GM06990 (cell line): ENCODE data around the gene NPAS2.

Experiments used
- DNase-seq: peaks from one replicate; pipeline ENCODE4 v3.0.0-alpha.2; 2011; ENCODE audit not compliant: insufficient read length; ENCODE audit errors: extremely low read depth
- H3K27me3 ChIP-seq: replicated peaks from 2 replicates; pipeline ENCODE4 v1.6.0; 2011; ENCODE audit warnings: low read length; ENCODE audit not compliant: control insufficient read depth, insufficient read depth
- H3K36me3 ChIP-seq: 2 replicates; pipeline ENCODE4 v1.5.1; 2011; ENCODE audit warnings: low read length; ENCODE audit not compliant: control insufficient read depth, insufficient read depth
- H3K4me3 ChIP-seq: replicated peaks from 2 replicates; pipeline ENCODE4 v1.5.1; 2011; ENCODE audit warnings: low read depth, mild to moderate bottlenecking, control low read depth, low read length
- CTCF ChIP-seq: IDR thresholded peaks from 2 replicates; pipeline ENCODE4 v1.5.1; 2011; ENCODE audit warnings: low read length, control low read depth, mild to moderate bottlenecking, inconsistent platforms; ENCODE audit not compliant: insufficient read depth, poor library complexity, severe bottlenecking

NPAS2 gene

GRCh38 chr2:100976645-100977391 lies 156.9 kb downstream of the NPAS2 start:
- Histone ChIP-seq H3K36me3 (no peaks in the 10 kb centered on the region), H3K27me3 (peaks cover 2% of the 10 kb centered on the region; the same call in 1 of the 2 replicates), H3K4me3 (no peak overlapping the region)
- DNase-seq = peak; percentile 51
- no peak for TF ChIP-seq CTCF

DNA sequence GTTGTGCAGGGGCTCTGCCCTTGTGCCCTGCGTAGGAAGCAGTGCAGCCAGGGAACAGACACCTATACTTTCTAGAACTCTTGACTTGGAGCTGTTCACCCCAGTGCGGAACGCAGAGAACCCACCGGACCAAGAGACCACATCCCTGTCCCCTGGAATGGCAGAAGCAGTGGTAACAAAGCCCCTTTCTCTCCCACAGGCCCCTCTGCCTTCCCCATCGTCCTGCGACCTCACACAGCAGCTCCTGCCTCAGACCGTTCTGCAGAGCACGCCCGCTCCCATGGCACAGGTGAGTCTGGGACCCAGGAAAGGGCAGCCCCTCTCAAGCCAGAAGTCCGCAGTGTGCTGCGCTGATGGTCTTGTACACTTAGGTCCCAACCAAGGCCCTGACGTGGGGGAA lies 157.6 kb downstream of the NPAS2 start:
- H3K36me3 ChIP-seq = no peaks in the 10 kb centered on the region
- no peaks in the 10 kb centered on the region for H3K27me3 ChIP-seq
- TF ChIP-seq CTCF = no peak
- no peak for DNase-seq
- H3K4me3 ChIP-seq = no peak overlapping the region

- Histone ChIP-seq H3K27me3 (no peaks in the 10 kb centered on the region), H3K36me3 (no peaks in the 10 kb centered on the region), H3K4me3 (no peak overlapping the region)
- no peak for TF ChIP-seq CTCF
- DNase-seq = no peak
Observed at GRCh38 chr2:100978582-100979191, 158.7 kb downstream of the NPAS2 start.

DNA sequence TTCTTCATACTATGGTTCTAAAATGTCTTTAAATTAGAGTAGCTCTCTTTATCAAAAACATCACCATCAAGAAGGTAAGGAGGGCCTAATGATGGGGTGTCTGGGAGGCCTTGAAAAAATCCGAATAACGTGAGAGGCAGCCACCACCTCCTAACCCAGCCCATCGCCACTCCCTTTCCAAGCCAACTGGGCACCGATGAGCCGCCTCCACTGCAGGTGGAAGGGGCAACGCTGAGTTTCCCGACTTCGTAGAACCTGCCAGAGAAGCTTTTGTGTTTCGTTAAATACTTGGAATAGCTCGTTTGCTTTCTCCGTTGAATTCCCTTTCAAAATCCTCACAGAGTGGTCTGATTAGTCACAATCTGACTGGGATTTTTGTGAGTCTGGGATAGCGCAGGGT lies 160.1 kb downstream of the NPAS2 start:
- H3K27me3 ChIP-seq = no peaks in the 10 kb centered on the region
- no peak for DNase-seq
- H3K4me3 ChIP-seq = no peak overlapping the region
- no peak for TF ChIP-seq CTCF
- no peaks in the 10 kb centered on the region for H3K36me3 ChIP-seq

- Histone ChIP-seq H3K27me3 (no peaks in the 10 kb centered on the region), H3K36me3 (no peaks in the 10 kb centered on the region), H3K4me3 (no peak overlapping the region)
- TF ChIP-seq CTCF = no peak
- no peak for DNase-seq
Observed at GRCh38 chr2:100981011-100981410, 161.1 kb downstream of the NPAS2 start.
